OCI-LY7 (cell line): ENCODE measurements around the gene OVCH2. TPM values are rescaled to one million over a fixed set of nuclear protein-coding genes. Genes with fewer than 3 reads are reported as not detected.

Source experiments
- BruUV-seq: library from RNA; stranded (reverse); fragments of 400-500 nt; replicated peaks from 2 replicates; lab custom pipeline; 2021; lab: Mats Ljungman, UMichigan
- CTCF ChIA-PET: fragments of 300-600 bp; sonication (Branson Sonifier 250); formaldehyde crosslinking; loops from one replicate; lab custom pipeline; 2022; ENCODE audit warnings: antibody characterized with exemption; ENCODE audit not compliant: unreplicated experiment; lab: Charles Lee
- POLR2A ChIA-PET: fragments of 300-600 bp; sonication (Branson Sonifier 250); formaldehyde crosslinking; loops from one replicate; lab custom pipeline; 2022; ENCODE audit warnings: antibody characterized with exemption; lab: Charles Lee
- DNase-seq: peaks from one replicate; pipeline ENCODE4 v3.0.0-alpha.2; 2015; ENCODE audit warnings: low spot score
- H2AFZ ChIP-seq: fragments of 200-600 bp; sonication (generic), shearing (Covaris generic); 2 replicates; pipeline ENCODE4 v1.6.1; 2014; ENCODE audit warnings: mild to moderate bottlenecking, antibody characterized with exemption, low read length, moderate library complexity
- H3K27ac ChIP-seq: fragments of 200-600 bp; sonication (generic); 2 replicates; pipeline ENCODE4 v1.5.1; 2014; ENCODE audit warnings: mixed run types, low read depth, mild to moderate bottlenecking, moderate library complexity, low read length, inconsistent platforms; ENCODE audit not compliant: poor library complexity, severe bottlenecking
- H3K36me3 ChIP-seq: fragments of 200-600 bp; sonication (generic); 2 replicates; pipeline ENCODE4 v1.6.1; 2014; ENCODE audit warnings: mild to moderate bottlenecking, antibody characterized with exemption, low read length, moderate library complexity, mixed read lengths; ENCODE audit not compliant: insufficient read depth
- H3K4me1 ChIP-seq: fragments of 200-600 bp; sonication (generic); 2 replicates; pipeline ENCODE4 v1.5.1; 2014; ENCODE audit warnings: mild to moderate bottlenecking, low read length; ENCODE audit not compliant: insufficient read depth, poor library complexity, severe bottlenecking
- H3K4me2 ChIP-seq: fragments of 200-600 bp; sonication (generic); 2 replicates; pipeline ENCODE4 v1.6.1; 2014; ENCODE audit warnings: mild to moderate bottlenecking, low read length
- H3K4me3 ChIP-seq: fragments of 200-600 bp; sonication (generic); 2 replicates; pipeline ENCODE4 v1.5.1; 2014; ENCODE audit warnings: mild to moderate bottlenecking, low read depth, low read length; ENCODE audit not compliant: poor library complexity, severe bottlenecking
- H3K79me2 ChIP-seq: fragments of 200-600 bp; sonication (generic); 2 replicates; pipeline ENCODE4 v1.6.1; 2016; ENCODE audit warnings: low read depth, mild to moderate bottlenecking, low read length, moderate library complexity, mixed read lengths; ENCODE audit not compliant: insufficient read depth
- H3K9me2 ChIP-seq: fragments of 200-600 bp; sonication (generic); 2 replicates; pipeline ENCODE4 v1.6.1; 2016; ENCODE audit warnings: mild to moderate bottlenecking, low read length, mixed read lengths; ENCODE audit not compliant: insufficient read depth
- H3K9me3 ChIP-seq: fragments of 200-600 bp; sonication (generic); 2 replicates; pipeline ENCODE4 v1.6.1; 2014; ENCODE audit warnings: mild to moderate bottlenecking, mixed run types, low read length, mixed read lengths
- H4K20me1 ChIP-seq: fragments of 200-600 bp; sonication (generic); 2 replicates; pipeline ENCODE4 v1.6.1; 2014; ENCODE audit warnings: mild to moderate bottlenecking, antibody characterized with exemption, low read length, moderate library complexity, mixed read lengths; ENCODE audit not compliant: insufficient read depth
- EZH2phosphoT487 ChIP-seq: fragments of 200-600 bp; sonication (generic); IDR thresholded peaks from 2 replicates; pipeline ENCODE4 v1.6.1; 2018; ENCODE audit warnings: low read depth, borderline replicate concordance, mild to moderate bottlenecking, mixed run types, antibody characterized with exemption, low read length, moderate library complexity, mixed read lengths
- intact Hi-C: fragments of 100-400 bp; cut with micrococcal nuclease; formaldehyde crosslinking; loops from one replicate; pipeline ENCODE4 v1.10.0; 2022; ENCODE audit not compliant: unreplicated experiment
- total RNA-seq, 2 experiments: library from RNA; depleted of rRNA in 1 of 2; stranded (reverse); fragments of >200 nt in 1 of 2; shearing (Covaris generic) in 1 of 2; gene quantifications; 2 replicates each; pipeline ENCODE4 v1.2.3, GENCODE V29; 2014 to 2022
- TF ChIP-seq, protein P1 (sequence below): fragments of 200-600 bp; sonication (generic); conservative IDR thresholded peaks from 2 replicates; pipeline ENCODE4 v1.5.1; 2014; ENCODE audit warnings: mild to moderate bottlenecking, antibody characterized with exemption, low read length, moderate library complexity, mixed read lengths

OVCH2 gene
- total RNA-seq, 2 experiments from 2014 or later, result not detected

- POLR2A ChIA-PET, result no interaction called here
- Histone ChIP-seq H3K4me3 (no peak overlapping the region), H2AFZ (no peak overlapping the region), H4K20me1 (no peaks in the 10 kb centered on the region), H3K27ac (no peak overlapping the region), H3K36me3 (peaks cover 22% of the 10 kb centered on the region), H3K79me2 (no peaks in the 10 kb centered on the region), H3K9me3 (no peaks in the 10 kb centered on the region), H3K9me2 (no peaks in the 10 kb centered on the region), H3K4me2 (no peak overlapping the region; the same call in 1 of the 2 replicates), H3K4me1 (no peaks in the 10 kb centered on the region)
- no peak for DNase-seq
- intact Hi-C loops, result no loop called here
- no TSS peak for BruUV-seq
- CTCF ChIA-PET, result no interaction called here
- no peak for TF ChIP-seq EZH2phosphoT487
- TF ChIP-seq, protein P1, sequence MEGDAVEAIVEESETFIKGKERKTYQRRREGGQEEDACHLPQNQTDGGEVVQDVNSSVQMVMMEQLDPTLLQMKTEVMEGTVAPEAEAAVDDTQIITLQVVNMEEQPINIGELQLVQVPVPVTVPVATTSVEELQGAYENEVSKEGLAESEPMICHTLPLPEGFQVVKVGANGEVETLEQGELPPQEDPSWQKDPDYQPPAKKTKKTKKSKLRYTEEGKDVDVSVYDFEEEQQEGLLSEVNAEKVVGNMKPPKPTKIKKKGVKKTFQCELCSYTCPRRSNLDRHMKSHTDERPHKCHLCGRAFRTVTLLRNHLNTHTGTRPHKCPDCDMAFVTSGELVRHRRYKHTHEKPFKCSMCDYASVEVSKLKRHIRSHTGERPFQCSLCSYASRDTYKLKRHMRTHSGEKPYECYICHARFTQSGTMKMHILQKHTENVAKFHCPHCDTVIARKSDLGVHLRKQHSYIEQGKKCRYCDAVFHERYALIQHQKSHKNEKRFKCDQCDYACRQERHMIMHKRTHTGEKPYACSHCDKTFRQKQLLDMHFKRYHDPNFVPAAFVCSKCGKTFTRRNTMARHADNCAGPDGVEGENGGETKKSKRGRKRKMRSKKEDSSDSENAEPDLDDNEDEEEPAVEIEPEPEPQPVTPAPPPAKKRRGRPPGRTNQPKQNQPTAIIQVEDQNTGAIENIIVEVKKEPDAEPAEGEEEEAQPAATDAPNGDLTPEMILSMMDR, result no peak
Measured at GRCh38 chr11:7672276-7672959, 33.9 kb downstream of the OVCH2 start.

DNA sequence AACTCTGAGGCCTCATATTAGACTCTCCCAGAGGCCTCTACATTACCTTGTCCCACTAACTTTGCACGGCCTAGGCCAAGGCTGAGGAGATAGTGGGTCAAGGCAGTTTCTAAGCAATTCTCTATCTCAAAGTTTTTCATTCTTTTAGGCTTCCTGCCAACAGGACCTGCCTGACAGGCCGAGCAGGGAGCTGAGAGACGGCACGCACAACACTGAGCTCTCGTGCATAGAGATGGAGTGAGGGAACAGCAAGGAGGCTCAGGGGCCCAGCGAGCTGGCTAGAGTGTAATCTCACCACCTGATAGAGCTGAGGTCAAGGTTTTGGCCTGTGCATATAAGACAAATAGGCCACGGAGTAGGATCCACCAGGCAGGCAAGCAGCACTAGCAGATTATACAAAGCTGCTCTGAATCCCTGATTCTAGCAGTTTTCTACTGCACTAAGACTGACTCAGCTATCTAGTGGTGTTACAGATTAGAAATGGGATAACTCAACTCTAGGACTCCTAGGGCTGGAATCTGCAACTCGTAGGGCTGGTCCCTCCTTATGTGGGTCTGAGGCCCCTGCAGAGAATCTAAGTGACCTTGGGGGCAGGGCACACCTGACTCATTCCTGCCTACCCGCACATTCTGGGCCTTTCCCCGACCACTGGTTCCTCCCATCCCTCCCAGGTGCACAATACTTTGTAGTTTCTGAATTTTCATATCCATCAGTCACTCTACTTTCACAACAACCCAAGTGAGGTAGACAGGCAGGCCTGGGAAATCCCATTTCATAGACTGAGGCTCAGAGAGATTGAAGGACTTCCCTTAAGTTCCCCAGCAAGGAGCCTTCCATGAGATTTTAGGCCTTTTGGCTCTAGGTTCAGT, 34.7 kb downstream of the OVCH2 start:
- intact Hi-C loops, result no loop called here
- Histone ChIP-seq H3K9me2 (no peaks in the 10 kb centered on the region), H4K20me1 (no peaks in the 10 kb centered on the region), H3K36me3 (peaks cover 28% of the 10 kb centered on the region), H3K4me2 (no peak overlapping the region), H3K27ac (no peak overlapping the region), H3K79me2 (no peaks in the 10 kb centered on the region), H3K4me3 (no peak overlapping the region), H2AFZ (no peak overlapping the region), H3K4me1 (no peaks in the 10 kb centered on the region), H3K9me3 (no peaks in the 10 kb centered on the region)
- TF ChIP-seq EZH2phosphoT487, result no peak
- TF ChIP-seq, protein P1, result no peak
- DNase-seq, result no peak
- ChIA-PET POLR2A (no interaction called here), CTCF (no interaction called here)
- BruUV-seq, result no TSS peak
